Non-pigmented ciliary epithelial cell (primary cell): Measurements from ENCODE around the gene AGBL2.
"Not testable (repeated sequence)": the region's sequence is repeated elsewhere in the genome, so short reads cannot be mapped to it uniquely, and the experiment has no call there.

Experiments
- DNase-seq: peaks from one replicate; pipeline ENCODE4 v3.0.0-alpha.2; 2010; ENCODE audit warnings: low read depth

The AGBL2 gene, protein sequence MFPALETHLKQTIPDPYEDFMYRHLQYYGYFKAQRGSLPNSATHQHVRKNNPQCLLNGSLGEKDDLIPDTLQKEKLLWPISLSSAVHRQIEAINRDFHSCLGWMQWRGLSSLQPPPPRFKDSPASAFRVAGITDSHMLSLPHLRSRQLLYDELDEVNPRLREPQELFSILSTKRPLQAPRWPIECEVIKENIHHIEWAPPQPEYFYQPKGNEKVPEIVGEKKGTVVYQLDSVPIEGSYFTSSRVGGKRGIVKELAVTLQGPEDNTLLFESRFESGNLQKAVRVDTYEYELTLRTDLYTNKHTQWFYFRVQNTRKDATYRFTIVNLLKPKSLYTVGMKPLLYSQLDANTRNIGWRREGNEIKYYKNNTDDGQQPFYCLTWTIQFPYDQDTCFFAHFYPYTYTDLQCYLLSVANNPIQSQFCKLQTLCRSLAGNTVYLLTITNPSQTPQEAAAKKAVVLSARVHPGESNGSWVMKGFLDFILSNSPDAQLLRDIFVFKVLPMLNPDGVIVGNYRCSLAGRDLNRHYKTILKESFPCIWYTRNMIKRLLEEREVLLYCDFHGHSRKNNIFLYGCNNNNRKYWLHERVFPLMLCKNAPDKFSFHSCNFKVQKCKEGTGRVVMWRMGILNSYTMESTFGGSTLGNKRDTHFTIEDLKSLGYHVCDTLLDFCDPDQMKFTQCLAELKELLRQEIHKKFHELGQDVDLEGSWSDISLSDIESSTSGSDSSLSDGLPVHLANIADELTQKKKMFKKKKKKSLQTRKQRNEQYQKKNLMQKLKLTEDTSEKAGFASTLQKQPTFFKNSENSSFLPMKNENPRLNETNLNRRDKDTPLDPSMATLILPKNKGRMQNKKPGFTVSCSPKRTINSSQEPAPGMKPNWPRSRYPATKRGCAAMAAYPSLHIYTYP

DNA sequence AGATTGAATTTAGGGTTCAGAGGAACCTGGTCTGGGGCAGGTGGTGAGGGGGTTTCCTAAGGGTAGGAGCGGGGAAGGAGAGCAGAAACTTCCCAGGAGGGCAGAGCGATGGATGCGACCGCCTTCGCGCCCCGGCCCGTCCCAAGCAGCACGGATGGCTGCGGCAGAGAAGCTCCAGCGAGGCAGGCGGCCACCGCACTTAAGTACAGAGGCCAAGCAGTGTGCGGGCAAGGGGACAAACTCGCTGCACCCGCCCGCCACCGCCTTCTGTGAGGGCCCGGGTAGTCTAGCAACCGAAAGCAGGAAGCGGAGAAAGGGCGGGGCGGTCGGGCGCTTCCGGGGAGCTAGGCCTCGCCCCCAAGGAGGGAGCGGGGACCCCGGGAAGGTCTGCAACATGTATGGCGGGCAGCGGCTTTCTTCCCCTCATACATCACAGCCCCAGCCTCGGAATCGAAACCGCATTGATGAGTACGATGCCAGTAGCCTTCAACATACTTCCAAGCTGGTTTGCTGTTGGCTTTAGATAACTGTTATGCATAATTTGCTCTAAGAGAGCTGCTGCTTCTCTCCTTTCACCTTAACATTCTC lies at the start of gene AGBL2:
Gene AGBL2, minus strand, starts transcription at position 288 of the 588 bp plus-strand sequence. CDS start 719 bp downstream, outside the sequence.
- no peak for DNase-seq

GRCh38 chr11:47759291-47759690 lies 44.1 kb upstream of the AGBL2 start:
- DNase-seq = not testable (repeated sequence)

- DNase-seq = no peak
These were observed 41.0 kb upstream of the AGBL2 start for GRCh38 chr11:47756208-47756607.

DNA sequence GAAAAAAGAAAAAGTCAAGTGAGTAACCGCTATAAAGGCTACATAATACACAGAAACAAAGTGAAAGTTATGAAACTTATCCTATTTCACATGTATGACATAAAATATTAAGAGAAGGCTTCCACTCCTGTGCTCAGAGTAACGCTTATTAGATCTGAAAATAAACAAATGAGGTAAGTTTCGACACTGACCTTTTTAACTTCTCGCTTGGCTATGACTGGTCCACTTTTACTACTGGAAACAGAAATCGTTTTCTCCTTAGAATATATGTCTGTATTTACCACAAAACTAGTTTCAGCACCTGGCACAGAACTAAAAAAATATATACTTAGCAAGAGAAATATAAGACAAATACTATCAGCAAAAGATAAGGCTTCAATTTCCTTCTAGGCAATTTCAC lies 35.6 kb upstream of the AGBL2 start:
- no peak for DNase-seq

DNA sequence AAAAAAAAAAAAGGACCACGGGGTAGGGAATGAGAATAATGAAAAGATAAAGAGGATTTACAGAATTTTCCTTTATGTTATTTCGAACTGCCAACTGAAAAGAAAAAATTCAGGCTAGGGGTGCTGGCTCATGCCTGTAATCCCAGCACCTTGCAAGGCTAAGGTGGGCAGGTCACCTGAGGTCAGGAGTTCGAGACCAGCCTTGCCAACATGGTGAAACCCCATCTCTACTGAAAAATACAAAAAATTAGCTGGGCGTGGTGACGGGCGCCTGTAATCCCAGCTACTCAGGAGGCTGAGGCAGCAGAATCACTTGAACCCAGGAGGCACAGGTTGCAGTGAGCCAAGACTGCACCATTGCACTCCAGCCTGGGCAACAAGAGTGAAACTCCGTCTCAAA lies 27.3 kb upstream of the AGBL2 start:
- DNase-seq = not testable (repeated sequence)

GRCh38 chr11:47737817-47738216 lies 22.6 kb upstream of the AGBL2 start:
- DNase-seq = not testable (repeated sequence)

DNA sequence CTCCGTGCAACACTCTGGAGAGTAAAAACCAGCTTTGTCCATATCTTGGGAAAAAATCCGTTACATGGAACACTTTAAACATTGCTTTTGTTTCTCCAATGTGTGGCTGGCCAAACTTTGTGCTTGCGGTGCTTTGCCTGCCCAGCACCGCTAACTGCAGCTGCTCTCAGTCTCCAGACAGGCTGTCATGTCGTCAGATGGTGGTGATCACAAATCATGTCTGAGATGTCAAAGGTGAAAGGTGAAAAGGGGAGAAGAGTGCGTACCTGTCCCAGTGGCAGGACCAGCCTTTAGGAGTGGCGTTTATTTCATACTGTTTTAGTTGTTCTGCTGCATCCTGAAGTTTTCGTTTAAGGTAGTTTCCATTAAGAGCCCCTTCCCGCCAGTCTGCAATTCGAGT lies 17.1 kb upstream of the AGBL2 start:
- no peak for DNase-seq

DNA sequence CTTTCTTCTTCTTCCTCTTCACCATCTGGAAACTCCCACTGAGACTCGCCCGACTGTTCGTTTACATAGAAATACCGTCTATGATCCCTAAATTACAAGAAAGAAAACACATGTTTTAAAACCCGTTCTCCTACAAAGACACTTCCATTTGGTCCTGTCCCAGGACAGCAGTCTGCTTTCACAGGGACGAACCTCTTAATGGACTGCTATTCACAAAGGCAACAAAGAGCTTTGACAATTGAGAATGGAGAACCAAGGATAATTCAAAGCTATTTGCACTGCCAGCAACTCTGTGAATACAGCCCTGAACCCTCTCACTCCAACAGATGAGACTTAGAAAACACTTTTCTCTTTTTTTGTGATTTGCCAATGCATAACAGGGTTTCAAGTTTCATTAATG lies 16.3 kb upstream of the AGBL2 start:
- DNase-seq = no peak

GRCh38 chr11:47726878-47727514 lies 11.8 kb upstream of the AGBL2 start:
- DNase-seq = no peak

- DNase-seq = no peak
These were observed 10.9 kb upstream of the AGBL2 start for GRCh38 chr11:47726118-47726442.

DNA sequence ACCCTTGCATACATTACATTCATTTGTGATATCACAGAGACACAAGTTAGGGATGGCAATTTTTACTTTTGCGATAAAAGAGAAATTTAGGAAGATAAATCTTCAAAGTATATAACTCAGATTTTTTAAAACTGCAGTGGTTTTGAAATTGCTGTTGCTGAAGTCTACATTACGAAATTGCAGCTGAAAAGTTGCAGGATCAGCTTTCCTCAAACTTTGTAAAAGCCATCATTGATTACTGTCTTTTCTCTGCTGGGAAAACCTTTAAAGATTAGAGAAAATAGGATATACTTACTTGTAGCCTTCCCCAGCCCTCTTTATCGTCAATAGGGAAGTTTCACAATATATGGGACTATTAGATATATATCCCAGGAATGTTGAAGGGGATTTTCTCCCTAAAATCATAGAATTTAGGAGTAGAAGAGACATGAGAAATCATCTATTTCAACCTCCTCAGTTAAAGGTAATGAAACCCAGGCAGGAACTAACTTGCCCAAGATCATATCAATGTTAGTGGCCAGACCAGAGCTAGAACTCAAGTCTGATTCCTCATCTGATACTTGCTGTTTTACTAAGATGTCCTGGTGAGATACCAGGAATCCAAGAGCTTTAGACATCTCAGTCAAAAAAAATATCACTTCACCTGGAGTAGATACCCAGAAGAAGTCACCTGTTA lies 10.4 kb upstream of the AGBL2 start:
- no peak for DNase-seq

- peak; percentile 69 for DNase-seq
These were observed 9.0 kb upstream of the AGBL2 start for GRCh38 chr11:47724041-47724729.

DNA sequence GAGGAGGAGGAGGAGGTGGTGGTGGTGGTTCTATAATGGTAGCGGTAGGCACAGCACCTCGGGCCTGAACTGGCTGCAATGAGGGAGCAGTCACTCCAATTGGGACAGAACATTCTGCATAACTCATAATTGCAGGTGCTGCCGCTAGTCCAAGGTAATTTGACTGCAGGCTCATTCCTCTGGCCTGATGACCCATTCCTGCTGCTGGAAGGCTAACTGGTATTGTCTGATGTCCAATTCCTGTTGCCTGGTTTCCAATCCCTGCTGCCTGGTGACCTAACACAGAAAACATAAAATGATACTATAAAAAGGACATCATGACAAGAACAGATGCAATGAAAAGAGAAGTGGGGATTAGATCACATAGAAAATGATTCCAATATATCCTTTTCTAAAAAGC lies 7.9 kb upstream of the AGBL2 start:
- DNase-seq = no peak

DNA sequence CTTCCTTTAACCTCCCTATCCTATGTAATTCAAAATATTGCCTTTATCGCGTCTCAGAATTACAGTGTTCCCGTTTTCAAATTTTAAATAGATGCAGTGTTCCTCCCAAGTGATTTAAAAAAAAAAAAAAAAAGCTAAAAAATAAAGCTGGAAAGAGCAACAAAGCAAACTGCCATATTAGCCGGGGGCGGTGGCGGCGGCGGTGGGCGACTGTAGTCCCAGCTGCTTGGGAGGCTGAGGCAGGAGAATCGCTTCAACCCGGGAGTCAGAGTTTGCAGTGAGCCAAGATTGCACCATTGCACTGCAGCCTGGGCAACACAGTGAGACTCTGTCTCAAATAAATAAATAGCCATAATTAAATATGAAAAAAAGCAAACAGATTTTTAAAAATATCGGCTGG lies 5.5 kb upstream of the AGBL2 start:
- no peak for DNase-seq

- no peak for DNase-seq
These were observed 1.5 kb upstream of the AGBL2 start for GRCh38 chr11:47716692-47717091.

DNA sequence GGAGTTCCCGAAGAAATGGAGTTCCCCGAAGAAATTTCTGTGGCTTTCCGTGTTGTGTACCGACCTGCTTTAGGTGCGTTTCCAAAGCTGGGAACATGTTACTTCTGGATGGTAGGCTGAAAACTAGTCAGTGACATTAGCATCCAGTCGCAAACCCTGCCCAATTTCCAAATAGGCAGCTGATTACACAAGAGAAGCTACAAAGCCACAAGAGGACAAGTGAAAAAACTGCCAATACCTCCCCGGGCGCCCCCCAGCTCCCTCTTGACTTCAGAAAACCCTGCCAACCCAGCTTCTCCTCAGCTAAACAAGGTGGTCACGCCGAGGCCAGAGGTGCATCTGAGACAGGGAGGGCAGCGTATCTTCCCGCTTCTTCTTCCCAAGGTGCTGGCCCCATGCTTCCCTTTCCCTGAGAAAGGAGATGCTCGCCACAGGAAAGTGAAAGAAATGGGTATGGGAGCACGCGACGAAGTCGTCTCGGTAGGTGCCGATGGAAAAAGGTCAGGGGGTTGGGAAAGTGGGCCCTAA lies 551 bp downstream of the AGBL2 start:
- DNase-seq = no peak

- no peak for DNase-seq
These were observed 3.4 kb downstream of the AGBL2 start for GRCh38 chr11:47711816-47712215.

GRCh38 chr11:47711225-47711624 lies 3.9 kb downstream of the AGBL2 start:
- no peak for DNase-seq

DNA sequence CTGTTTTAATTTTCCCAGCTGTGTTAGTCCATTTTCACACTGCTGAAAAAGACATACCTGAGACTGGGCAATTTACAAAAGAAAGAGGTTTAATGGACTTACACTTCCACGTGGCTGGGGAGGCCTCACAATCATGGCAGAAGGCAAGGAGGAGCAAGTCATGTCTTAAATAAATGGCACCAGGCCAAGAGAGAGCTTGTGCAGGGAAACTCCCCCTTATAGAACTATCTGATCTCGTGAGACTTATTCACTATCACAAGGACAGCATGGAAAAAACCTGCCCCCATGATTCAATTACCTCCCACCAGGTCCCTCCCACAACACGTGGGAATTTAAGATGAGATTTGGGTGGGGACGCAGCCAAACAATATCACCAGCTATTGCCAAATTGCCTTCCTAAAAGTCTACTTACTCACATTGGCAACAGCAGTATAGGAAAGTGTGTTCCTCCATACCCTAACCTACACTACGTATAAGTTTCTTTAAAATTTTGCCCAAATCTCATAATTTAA lies 7.8 kb downstream of the AGBL2 start:
- not testable (repeated sequence) for DNase-seq

DNA sequence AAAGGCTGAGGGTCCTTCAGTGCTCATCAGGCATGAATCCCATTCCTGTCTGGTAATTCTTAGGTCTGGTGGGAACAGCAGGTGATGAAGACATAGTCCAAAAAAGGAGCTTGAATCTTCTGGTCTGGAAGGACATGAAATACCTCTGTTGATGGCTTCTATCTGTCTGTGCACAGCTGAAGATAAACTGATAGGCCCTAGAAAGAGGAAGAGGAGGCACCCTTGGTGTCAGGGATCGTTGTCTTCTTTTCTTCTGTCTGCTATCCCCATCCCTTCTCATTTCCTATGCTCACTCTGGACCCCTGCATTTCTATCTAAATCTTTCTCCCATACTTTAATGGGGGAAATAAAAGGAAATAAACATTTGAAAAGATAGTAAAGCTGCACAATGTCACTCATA lies 9.4 kb downstream of the AGBL2 start:
- no peak for DNase-seq

DNA sequence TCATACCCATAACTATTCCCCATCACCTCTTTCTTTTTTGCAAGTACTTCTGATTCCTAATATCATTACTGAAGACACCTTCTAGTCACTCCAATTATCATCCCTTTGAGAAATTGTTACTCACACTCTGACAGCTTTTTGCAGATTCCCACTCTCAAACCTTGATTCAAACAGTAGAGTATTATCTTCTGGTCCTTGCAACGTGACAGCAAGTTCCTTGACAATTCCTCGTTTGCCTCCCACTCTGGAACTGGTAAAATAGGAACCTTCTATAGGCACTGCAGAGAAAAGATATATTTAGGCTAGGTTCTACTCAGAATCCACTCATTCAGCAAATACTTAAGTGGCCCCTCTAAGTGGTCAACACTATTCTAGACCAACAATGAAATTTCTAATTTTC lies 23.2 kb downstream of the AGBL2 start:
- DNase-seq = no peak
